ENCODE measurements around the gene SMARCA2.

Gene SMARCA2

DNA sequence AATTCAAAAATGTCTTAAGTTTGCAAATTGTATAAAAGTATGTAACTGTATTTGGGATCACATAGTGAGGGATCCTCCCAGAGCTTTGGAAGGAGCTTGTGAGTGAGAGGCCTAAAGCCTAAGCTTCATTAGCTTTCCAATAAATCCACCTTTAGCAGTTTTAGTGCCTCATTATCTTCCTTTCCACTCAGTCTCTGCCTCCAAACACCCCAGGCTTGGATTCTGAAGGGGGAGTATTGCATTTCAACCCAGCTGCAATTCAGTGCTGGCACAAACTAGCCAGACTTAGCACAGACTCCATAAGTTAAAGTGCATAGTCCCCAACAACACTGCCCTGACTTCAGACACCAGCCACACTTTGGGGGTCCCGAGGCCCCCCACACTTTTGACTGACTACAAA, 113.5 kb downstream of the SMARCA2 start:
- Histone ChIP-seq H3K27ac (no peak overlapping the region), H3K27me3 (replicated peaks) (no peaks in the 10 kb centered on the region), H3K36me3 (replicated peaks) (no peaks in the 10 kb centered on the region), H3K4me3 (ENCODE audit: low read depth, low read length) (no peak overlapping the region)
- TF ChIP-seq, protein P1, sequence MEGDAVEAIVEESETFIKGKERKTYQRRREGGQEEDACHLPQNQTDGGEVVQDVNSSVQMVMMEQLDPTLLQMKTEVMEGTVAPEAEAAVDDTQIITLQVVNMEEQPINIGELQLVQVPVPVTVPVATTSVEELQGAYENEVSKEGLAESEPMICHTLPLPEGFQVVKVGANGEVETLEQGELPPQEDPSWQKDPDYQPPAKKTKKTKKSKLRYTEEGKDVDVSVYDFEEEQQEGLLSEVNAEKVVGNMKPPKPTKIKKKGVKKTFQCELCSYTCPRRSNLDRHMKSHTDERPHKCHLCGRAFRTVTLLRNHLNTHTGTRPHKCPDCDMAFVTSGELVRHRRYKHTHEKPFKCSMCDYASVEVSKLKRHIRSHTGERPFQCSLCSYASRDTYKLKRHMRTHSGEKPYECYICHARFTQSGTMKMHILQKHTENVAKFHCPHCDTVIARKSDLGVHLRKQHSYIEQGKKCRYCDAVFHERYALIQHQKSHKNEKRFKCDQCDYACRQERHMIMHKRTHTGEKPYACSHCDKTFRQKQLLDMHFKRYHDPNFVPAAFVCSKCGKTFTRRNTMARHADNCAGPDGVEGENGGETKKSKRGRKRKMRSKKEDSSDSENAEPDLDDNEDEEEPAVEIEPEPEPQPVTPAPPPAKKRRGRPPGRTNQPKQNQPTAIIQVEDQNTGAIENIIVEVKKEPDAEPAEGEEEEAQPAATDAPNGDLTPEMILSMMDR (IDR thresholded peaks at IDR 0.05; ENCODE audit: low read depth, low read length, missing control alignments) = no peak
- in situ Hi-C loops (cut with HindIII; ENCODE audit: low pct_ligation_motif_present, low sequenced_read_pairs) = no loop called here
- DNase-seq = no peak

DNA sequence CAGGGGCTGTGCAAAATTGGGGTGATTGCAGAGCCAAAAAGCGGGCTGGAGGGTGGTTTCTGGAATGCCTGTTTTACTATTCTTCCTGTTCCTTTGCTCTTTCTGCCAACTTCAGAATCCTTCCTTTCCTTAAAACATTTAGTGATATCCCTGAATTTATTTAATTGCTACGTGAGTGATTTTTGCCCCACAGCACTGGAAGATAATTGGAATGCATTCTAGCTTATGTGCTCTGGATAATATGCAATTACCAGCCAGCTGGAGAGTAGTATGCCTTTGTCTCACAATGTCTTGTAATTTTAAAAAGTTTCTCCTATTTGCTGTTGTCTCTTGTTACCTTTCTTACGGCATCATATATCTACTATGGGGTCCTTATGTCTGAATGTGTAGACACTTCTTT, 115.8 kb downstream of the SMARCA2 start:
- in situ Hi-C loops (cut with HindIII; ENCODE audit: low pct_ligation_motif_present, low sequenced_read_pairs) = no loop called here
- no peaks in the 10 kb centered on the region for H3K36me3 ChIP-seq (replicated peaks)
- H3K27me3 ChIP-seq (replicated peaks) = no peaks in the 10 kb centered on the region
- no peak overlapping the region for H3K4me3 ChIP-seq (ENCODE audit: low read depth, low read length)
- TF ChIP-seq, protein P1 (IDR thresholded peaks at IDR 0.05; ENCODE audit: low read depth, low read length, missing control alignments) = no peak
- no peak for DNase-seq
- no peak overlapping the region for H3K27ac ChIP-seq

DNA sequence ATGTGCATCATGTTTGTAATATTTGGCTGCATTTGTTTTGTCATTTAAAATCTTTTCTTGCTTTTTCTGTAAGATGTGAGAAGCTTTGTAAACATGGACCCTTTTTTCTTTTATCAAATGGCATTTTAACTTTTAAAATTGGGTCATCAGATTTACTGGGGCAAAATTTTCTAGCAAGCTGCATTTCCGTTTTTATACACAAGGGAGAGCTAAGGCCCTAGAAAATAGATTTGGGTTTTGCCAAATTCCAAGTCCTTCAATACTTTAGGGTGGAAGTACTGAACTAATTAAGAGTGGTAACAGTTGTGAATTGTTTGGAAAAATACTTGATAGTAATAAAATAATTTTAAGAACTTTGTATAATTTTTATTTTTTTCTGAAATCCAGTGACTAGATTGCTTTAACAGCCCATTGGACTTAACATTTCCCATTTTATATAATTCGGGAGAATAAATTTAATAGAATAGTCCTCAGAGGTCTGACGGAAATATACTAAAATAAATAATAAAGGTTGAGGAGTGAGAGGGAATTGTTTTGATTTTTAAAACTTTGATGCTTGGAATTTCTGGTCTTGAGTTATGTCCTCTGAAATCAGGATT, 117.4 kb downstream of the SMARCA2 start:
- H3K27me3 ChIP-seq (replicated peaks) = no peaks in the 10 kb centered on the region
- in situ Hi-C loops (cut with HindIII; ENCODE audit: low pct_ligation_motif_present, low sequenced_read_pairs) = no loop called here
- no peak overlapping the region for H3K4me3 ChIP-seq (ENCODE audit: low read depth, low read length)
- H3K27ac ChIP-seq = no peak overlapping the region
- H3K36me3 ChIP-seq (replicated peaks) = no peaks in the 10 kb centered on the region
- TF ChIP-seq, protein P1 (IDR thresholded peaks at IDR 0.05; ENCODE audit: low read depth, low read length, missing control alignments) = peak; percentile 54
- DNase-seq = no peak

DNA sequence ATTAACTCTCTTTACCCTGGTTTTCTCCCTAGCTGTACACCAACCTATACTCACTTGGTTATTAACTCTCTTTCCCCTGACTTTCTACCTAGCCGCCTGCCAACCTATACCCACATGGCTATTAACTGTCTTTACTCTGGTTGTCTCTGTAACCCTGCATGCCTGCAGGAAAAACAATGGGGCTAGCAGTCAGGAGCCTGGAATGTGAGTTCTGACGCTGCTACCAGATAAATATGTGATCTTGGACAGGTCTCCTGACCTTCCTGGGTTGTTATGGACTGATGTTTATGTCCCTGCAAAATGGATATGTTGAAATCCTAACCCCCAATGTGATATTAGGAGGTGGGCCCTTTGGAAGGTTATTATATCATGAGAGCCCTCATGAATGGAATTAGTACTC, 119.2 kb downstream of the SMARCA2 start:
- TF ChIP-seq, protein P1 (IDR thresholded peaks at IDR 0.05; ENCODE audit: low read depth, low read length, missing control alignments) = no peak
- DNase-seq = peak; percentile 56
- H3K27me3 ChIP-seq (replicated peaks) = no peaks in the 10 kb centered on the region
- no peaks in the 10 kb centered on the region for H3K36me3 ChIP-seq (replicated peaks)
- H3K27ac ChIP-seq = no peak overlapping the region
- no peak overlapping the region for H3K4me3 ChIP-seq (ENCODE audit: low read depth, low read length)
- in situ Hi-C loops (cut with HindIII; ENCODE audit: low pct_ligation_motif_present, low sequenced_read_pairs) = no loop called here

DNA sequence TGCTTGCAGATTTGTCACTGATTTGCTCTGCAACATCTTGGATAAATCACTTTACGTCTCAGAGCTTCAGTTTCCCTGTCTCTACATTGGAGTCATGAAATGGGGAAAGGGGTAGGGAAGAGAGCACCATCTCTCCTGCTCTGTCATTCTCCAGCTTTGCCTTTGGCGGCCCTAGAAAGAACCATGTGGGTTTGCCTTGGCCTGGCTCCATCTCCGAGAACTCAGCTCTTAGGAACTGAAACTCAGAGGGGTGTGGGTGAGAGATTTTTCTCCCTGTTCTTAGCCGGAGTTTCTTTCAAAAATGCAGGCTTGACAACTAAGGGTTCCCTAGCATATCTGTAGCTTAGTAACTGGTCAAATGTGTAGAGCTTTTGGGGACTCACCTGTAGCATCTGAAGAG, 123.5 kb downstream of the SMARCA2 start:
- no peaks in the 10 kb centered on the region for H3K36me3 ChIP-seq (replicated peaks)

More for the DNA sequence above, 123.5 kb downstream of the SMARCA2 start:
- TF ChIP-seq, protein P1 (IDR thresholded peaks at IDR 0.05; ENCODE audit: low read depth, low read length, missing control alignments) = no peak
- H3K27ac ChIP-seq = no peak overlapping the region
- H3K27me3 ChIP-seq (replicated peaks) = no peaks in the 10 kb centered on the region
- in situ Hi-C loops (cut with HindIII; ENCODE audit: low pct_ligation_motif_present, low sequenced_read_pairs) = no loop called here
- H3K4me3 ChIP-seq (ENCODE audit: low read depth, low read length) = no peak overlapping the region
- no peak for DNase-seq

All from brain microvascular endothelial cell (primary cell).